Hematopoietic multipotent progenitor cell treated with erythropoietin and hydrocortisone succinate and interleukin-3 and kit ligand, for 4 days (in vitro differentiated cells): ENCODE results near the gene RNF223.
"Not testable (repeated sequence)": the region's sequence is repeated elsewhere in the genome, so short reads cannot be mapped to it uniquely, and the experiment has no call there.

Experiments
- DNase-seq: peaks from one replicate; pipeline ENCODE4 v3.0.0-alpha.2; 2015

Gene RNF223

DNA sequence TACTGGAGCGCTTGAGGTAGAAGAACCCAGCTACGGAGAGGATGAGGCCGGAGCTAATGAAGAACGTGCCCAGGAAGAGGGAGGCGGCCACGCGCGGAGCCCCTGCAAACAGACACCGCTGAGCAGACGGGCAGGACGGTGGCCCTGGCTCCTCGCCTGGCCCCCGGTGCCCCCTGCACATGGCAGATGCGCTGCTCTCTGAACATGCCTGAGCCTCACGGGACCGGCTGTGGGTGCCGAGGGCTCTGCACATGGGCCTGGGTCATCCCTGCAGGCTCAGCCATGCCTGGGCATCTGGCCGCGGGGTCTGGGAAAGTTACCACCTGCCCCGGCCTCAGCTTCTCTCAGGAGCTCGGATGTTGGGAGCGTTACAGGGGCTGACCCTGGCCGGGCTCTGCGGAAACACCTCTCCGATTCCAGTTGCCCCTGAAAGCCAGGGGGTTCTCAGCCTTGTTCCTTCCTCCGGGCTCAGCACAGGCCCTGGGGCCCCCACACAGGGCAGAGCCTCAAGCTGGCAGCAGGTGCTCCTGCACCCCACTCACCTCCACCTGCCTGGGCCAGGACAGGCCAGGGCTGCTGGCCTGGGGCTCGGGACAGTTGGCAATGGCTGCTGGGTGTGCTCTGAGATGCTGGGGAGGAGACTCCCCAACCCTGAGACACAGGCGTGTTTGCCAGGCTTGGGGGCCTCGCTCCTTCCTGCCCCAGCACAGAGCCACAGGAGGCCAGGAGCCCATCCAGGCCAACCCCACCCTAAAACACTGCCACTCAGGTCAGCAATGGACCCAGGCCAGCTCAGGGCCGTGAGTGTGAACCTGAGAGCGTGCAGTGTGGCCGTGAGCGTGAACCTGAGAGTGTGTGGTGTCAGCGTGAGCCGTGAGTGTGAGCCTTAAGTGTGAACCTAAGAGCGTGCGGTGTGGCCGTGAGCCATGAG lies 12.1 kb upstream of the RNF223 start:
- no peak for DNase-seq

- DNase-seq, result no peak
Observed at GRCh38 chr1:1085171-1085841, 11.2 kb upstream of the RNF223 start.

- no peak for DNase-seq
Observed at GRCh38 chr1:1084372-1085170, 10.5 kb upstream of the RNF223 start.

DNA sequence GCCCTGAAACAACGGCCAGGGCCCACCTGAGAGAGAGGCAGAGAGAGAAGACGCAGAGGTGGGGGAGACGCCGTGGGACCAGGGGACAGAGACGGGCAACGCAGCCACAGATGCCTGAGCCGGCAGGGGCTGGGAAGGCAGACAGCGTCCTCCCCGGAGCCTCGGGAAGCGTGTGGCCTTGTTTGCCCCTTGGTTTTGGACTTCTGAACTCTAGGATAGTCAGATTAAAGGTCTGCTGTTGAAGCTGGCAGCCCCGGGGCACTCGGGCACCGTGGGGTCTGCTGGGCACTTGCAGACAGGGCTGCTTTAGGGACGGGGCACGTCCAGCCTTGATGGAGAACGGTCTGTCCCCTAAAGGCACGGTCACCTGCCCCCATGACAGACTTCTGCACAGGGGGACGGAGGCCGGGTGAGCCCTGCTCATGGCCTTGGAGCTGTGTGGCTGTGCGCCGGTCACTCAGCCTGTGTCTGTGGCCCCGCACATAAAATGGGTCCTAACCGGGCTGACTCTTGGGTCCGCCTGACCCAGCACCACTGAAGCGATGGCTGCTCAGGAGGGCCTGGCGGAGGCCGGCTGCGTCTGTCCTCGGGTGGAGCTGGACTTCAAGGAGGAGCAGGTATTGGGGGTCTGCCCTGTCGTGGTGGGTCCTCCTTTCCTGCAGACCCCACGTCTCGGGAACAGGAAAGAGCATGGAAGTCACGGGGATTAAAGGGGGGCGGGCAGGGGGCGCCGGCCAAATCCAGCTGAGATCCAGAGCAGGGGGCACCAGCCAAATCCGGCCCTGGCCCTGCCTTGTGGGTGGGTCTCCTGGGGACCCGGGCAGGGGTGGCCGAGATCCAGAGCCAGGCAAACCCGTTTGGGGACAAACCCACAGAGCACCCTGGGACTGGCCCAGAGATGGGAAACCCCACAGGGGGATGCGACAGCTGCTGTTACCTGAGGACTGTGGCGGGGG lies 9.6 kb upstream of the RNF223 start:
- no peak for DNase-seq

GRCh38 chr1:1082776-1083415 lies 8.8 kb upstream of the RNF223 start:
- no peak for DNase-seq

DNA sequence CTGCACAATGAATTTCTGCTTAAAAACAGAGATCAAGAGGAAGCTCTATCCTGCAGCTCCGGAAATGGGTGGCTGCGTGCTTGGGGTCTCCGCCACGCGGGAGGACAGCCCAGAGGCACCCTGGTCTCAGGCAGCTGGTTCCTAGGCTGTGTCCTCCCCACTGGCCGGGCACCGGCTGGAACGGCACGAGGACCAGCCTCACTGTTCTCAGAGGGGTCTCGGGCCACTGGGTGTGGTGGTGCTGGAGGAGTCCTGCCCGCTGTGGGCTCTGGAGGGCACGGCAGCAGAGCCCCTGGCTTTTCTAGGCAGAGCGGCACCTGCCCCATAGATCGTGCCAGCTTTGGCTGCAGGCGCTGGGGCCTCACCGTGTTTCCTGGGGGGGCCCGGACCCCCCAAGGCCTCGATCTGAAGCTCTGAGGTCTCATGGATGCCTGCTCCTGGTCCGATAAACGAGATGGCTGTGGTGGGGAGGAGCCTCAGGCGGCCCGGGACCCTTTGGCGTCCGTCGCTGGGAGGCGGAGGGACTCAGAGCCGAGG lies 8.2 kb upstream of the RNF223 start:
- DNase-seq, result no peak

GRCh38 chr1:1081311-1082238 lies 7.5 kb upstream of the RNF223 start:
- no peak for DNase-seq

DNA sequence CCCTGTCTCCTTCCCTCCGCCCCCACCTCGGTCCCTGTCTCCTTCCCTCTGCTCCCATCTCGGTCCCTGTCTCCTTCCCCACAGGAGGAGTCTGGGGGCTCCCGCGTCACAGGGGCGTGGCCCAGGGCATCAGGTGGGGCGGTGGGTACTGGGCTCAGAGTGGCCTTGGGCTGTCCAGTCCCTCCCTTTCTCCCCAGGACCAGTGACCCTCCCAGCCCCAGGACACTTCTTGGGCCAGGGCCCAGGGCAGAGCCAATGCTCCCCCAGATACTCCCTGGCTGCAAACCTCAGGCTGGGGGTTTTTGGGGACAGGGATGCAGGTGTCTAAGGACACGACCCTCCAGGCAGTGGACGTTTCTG lies 6.8 kb upstream of the RNF223 start:
- DNase-seq, result no peak

- peak; percentile 54 for DNase-seq
Observed at GRCh38 chr1:1080122-1080757, 6.1 kb upstream of the RNF223 start.

GRCh38 chr1:1079408-1080121 lies 5.5 kb upstream of the RNF223 start:
- peak; percentile 68 for DNase-seq

GRCh38 chr1:1077396-1077795 lies 3.3 kb upstream of the RNF223 start:
- DNase-seq, result not testable (repeated sequence)

DNA sequence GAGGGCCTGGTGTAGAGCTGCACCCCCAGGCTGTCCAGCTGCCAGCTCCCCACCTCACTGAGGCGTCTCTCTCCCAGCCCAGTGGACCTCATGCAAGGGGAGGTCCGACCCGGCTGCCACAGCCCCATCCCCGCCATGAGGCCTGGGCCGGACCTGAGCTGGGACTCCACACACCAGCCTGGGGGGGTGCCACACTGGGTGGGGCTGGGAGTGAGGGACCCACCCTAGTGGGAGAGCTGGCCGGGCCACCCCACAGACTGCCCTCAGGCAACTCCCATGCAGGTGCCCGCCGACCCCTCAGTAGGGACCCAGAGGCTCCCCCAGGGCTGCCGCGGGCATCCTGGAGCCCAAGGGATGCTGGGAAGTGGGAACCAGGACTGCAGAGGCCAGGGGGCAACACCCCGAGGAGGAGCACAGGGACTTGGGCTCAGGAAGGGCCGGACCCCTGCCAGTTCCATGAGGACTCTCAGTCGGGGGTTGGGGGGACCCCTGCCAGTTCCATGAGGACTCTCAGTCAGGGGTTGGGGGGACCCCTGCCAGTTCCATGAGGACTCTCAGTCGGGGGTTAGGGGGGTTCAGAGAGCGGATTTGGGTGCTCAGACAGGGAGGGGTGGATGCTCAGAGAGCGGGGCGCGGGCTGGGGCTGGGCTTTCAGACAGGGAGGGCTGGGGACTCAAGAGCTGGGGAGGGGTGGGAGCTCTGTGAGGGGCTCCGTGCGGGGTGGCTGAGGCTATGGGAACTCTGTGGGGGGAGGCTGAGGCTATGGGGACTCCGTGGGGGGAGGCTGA lies 1.2 kb upstream of the RNF223 start:
- DNase-seq, result no peak

DNA sequence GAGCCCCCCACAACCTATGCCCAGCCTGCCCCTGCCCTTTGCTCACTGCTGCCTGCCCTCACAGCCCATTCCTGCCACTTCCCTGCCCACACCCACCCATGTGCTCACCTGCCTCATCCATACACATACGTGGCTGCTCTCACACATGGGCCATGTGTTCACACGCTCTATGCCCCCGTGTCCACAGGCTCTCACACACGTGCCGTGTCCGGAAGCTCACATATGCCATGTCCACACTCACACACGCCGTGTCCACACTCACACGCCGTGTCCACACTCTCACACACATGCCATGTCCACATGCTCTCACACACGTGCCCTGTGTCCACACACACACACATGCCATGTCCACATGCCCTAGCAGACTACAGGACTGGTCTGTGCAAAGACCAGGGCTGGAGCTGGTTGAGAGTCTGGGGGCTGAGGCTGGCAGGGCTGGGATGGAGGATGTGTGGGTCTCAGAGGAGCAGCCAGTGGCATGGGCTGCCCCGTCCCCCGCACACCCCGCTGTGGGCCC lies 583 bp upstream of the RNF223 start:
- DNase-seq, result no peak

DNA sequence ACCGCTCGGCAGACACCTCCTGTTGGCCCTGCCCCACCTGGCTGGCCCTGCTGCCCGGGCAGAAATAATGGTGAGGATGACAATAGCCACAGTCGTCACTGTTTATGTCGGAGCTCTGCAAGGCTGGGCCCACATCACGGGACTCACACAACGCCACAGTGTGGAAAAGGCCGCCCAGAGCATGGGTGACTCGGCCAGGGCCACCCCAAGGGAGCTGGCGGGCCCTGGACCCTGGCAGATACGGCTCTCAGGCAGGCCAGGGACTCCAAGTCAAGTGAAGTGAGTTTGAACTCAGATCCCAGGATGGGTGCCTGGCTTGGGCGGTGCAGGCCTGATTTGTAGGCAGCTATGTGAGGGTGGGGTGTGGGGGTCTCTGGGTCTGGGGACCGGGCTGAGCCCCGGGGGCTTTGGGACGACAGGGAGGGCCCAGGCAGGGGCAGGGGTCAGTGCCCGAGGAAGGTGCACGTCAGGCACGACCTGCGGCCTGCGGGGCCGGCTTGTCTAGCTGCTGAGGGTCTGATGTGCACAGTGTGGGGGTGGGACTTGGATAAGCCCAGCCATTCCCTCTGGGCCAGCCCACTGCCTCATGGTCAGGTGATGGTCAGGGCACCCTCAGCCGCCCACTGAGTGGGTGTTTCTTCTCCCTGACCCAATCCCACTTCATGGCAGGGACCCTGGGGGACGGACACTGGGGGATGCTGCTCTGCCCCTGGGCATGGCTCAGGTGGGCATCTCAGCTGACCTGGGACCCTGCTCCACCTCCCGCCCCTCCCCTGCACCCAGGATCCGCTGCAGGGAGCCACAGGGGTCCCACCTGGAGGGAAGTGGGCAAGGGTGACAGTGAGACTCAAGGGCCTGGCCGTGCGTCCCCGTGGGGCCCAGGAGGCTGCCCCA lies 1.0 kb downstream of the RNF223 start:
- DNase-seq, result no peak

- DNase-seq, result no peak
Observed at GRCh38 chr1:1072299-1072848, 1.7 kb downstream of the RNF223 start.

DNA sequence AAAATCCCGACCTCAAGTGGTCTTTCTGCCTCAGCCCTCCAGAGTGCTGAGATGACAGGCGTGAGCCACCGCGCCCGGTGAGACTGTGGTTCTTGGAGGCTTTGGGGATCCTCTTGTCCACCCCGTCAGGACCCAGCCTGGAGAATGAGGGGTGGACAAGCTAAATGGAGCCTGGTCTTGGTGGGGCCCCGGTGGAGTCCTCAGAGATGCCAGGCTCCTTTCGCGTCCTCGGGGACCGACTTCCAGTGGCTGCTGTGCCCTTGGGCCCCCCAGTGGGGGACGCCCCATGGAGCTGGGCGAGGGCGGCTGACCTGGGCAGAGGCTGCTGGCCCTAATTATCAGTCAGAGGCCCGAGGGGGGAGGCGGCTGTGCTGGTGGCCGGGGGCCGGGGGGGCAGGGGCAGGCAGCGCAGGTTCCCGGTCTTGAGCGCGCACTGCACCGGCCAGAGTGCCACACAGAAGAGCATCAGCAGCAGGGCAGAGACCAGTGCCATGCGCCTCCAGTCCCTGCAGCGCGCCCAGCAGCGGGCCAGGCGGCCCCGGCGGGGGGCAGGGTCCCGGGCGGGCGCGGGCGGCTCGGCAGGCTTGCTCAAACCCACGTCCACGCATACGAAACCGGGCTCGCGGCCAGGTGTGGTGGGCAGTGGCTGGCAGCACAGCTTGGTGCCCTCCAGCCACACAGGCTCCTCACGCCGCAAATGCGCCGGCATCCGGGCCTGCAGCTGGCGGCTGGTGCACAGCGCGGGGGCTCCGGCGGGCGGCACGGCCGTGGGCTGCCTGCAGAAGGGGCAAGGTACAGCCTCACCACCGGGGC lies 2.4 kb downstream of the RNF223 start:
- no peak for DNase-seq
